ENCODE data around the gene APOA5. TPM values are rescaled to one million over a fixed set of nuclear protein-coding genes. Genes with fewer than 3 reads are reported as not detected.

Gene APOA5
- total and polyA plus RNA-seq, 2 of the 13 experiments (the other 11 are each of a cell fraction or from before 2014, with no cell fraction given): 44.0 to 49.1 TPM

DNA sequence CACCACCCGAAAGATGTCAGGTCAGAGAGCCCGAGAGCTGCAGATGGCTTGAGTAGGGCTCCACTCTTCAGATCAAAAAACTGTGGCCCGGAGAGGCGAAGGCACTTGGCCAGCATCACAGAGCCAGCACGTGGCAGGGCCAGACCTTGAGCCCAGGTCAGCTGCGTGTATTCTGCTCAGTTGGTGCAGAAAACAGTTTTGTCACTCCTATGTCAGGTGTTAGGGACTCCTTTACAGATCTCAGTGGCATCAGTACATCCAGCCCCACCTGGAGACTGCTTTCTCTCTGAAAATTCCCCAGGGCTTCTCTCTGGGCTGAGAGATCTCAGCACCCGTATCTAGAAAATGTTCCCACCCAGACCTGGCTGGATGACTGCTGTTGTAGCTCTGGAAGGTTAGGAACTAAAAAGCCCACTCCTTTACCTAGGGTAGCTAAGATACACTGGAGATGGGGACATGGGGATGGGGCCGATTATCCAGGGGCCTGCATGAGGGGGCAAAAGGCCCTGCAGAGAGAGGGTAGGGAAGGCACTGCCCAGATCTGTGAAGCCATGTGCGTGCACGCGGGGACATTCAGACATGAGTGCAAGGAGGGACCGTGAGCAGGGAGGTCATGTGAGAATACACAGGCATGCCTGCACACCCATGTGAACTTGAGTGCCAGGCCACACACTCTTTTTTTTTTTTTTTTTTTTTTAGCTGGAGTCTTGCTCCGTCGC lies 42.3 kb upstream of the APOA5 start (continued):
- TF ChIP-seq, protein P1, sequence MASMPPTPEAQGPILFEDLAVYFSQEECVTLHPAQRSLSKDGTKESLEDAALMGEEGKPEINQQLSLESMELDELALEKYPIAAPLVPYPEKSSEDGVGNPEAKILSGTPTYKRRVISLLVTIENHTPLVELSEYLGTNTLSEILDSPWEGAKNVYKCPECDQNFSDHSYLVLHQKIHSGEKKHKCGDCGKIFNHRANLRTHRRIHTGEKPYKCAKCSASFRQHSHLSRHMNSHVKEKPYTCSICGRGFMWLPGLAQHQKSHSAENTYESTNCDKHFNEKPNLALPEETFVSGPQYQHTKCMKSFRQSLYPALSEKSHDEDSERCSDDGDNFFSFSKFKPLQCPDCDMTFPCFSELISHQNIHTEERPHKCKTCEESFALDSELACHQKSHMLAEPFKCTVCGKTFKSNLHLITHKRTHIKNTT (CRISPR knock-in tag; IDR thresholded peaks at IDR 0.05): no peak
- TF ChIP-seq POLR2G (IDR thresholded peaks at IDR 0.05; ENCODE audit: low read depth, low read length) (peak; percentile 46), TBL1XR1 (IDR thresholded peaks at IDR 0.05; ENCODE audit: borderline replicate concordance, low read length, partially characterized antibody) (no peak), FLYWCH1 (CRISPR knock-in tag; IDR thresholded peaks at IDR 0.05) (no peak), ZNF124 (CRISPR knock-in tag; IDR thresholded peaks at IDR 0.05) (no peak), ZNF598 (CRISPR knock-in tag; IDR thresholded peaks at IDR 0.05; ENCODE audit: borderline replicate concordance) (no peak; the same call in 1 of the 2 replicates), MED8 (CRISPR knock-in tag; IDR thresholded peaks at IDR 0.05; ENCODE audit: insufficient replicate concordance) (peak; percentile 29), CEBPB (IDR thresholded peaks at IDR 0.05; ENCODE audit: borderline replicate concordance, low read depth, low read length) (no peak), ZNF557 (CRISPR knock-in tag; IDR thresholded peaks at IDR 0.05) (no peak), ASH2L (IDR thresholded peaks at IDR 0.05; ENCODE audit: insufficient read length, low read depth, low read length) (no peak)
- TF ChIP-seq, protein P2, sequence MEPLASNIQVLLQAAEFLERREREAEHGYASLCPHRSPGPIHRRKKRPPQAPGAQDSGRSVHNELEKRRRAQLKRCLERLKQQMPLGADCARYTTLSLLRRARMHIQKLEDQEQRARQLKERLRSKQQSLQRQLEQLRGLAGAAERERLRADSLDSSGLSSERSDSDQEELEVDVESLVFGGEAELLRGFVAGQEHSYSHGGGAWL (CRISPR knock-in tag; IDR thresholded peaks at IDR 0.05): peak; percentile 53; the same call in 1 of the 2 replicates
- TF ChIP-seq, protein P3, sequence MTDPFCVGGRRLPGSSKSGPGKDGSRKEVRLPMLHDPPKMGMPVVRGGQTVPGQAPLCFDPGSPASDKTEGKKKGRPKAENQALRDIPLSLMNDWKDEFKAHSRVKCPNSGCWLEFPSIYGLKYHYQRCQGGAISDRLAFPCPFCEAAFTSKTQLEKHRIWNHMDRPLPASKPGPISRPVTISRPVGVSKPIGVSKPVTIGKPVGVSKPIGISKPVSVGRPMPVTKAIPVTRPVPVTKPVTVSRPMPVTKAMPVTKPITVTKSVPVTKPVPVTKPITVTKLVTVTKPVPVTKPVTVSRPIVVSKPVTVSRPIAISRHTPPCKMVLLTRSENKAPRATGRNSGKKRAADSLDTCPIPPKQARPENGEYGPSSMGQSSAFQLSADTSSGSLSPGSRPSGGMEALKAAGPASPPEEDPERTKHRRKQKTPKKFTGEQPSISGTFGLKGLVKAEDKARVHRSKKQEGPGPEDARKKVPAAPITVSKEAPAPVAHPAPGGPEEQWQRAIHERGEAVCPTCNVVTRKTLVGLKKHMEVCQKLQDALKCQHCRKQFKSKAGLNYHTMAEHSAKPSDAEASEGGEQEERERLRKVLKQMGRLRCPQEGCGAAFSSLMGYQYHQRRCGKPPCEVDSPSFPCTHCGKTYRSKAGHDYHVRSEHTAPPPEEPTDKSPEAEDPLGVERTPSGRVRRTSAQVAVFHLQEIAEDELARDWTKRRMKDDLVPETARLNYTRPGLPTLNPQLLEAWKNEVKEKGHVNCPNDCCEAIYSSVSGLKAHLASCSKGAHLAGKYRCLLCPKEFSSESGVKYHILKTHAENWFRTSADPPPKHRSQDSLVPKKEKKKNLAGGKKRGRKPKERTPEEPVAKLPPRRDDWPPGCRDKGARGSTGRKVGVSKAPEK (CRISPR knock-in tag; IDR thresholded peaks at IDR 0.05; ENCODE audit: borderline replicate concordance): peak; percentile 20
- TF ChIP-seq, protein P4, sequence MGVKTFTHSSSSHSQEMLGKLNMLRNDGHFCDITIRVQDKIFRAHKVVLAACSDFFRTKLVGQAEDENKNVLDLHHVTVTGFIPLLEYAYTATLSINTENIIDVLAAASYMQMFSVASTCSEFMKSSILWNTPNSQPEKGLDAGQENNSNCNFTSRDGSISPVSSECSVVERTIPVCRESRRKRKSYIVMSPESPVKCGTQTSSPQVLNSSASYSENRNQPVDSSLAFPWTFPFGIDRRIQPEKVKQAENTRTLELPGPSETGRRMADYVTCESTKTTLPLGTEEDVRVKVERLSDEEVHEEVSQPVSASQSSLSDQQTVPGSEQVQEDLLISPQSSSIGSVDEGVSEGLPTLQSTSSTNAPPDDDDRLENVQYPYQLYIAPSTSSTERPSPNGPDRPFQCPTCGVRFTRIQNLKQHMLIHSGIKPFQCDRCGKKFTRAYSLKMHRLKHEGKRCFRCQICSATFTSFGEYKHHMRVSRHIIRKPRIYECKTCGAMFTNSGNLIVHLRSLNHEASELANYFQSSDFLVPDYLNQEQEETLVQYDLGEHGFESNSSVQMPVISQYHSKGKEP (CRISPR knock-in tag; IDR thresholded peaks at IDR 0.05): no peak
- TF ChIP-seq, protein P5, sequence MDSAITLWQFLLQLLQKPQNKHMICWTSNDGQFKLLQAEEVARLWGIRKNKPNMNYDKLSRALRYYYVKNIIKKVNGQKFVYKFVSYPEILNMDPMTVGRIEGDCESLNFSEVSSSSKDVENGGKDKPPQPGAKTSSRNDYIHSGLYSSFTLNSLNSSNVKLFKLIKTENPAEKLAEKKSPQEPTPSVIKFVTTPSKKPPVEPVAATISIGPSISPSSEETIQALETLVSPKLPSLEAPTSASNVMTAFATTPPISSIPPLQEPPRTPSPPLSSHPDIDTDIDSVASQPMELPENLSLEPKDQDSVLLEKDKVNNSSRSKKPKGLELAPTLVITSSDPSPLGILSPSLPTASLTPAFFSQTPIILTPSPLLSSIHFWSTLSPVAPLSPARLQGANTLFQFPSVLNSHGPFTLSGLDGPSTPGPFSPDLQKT (CRISPR knock-in tag; IDR thresholded peaks at IDR 0.05; ENCODE audit: borderline replicate concordance): no peak
- TF ChIP-seq, protein P6, sequence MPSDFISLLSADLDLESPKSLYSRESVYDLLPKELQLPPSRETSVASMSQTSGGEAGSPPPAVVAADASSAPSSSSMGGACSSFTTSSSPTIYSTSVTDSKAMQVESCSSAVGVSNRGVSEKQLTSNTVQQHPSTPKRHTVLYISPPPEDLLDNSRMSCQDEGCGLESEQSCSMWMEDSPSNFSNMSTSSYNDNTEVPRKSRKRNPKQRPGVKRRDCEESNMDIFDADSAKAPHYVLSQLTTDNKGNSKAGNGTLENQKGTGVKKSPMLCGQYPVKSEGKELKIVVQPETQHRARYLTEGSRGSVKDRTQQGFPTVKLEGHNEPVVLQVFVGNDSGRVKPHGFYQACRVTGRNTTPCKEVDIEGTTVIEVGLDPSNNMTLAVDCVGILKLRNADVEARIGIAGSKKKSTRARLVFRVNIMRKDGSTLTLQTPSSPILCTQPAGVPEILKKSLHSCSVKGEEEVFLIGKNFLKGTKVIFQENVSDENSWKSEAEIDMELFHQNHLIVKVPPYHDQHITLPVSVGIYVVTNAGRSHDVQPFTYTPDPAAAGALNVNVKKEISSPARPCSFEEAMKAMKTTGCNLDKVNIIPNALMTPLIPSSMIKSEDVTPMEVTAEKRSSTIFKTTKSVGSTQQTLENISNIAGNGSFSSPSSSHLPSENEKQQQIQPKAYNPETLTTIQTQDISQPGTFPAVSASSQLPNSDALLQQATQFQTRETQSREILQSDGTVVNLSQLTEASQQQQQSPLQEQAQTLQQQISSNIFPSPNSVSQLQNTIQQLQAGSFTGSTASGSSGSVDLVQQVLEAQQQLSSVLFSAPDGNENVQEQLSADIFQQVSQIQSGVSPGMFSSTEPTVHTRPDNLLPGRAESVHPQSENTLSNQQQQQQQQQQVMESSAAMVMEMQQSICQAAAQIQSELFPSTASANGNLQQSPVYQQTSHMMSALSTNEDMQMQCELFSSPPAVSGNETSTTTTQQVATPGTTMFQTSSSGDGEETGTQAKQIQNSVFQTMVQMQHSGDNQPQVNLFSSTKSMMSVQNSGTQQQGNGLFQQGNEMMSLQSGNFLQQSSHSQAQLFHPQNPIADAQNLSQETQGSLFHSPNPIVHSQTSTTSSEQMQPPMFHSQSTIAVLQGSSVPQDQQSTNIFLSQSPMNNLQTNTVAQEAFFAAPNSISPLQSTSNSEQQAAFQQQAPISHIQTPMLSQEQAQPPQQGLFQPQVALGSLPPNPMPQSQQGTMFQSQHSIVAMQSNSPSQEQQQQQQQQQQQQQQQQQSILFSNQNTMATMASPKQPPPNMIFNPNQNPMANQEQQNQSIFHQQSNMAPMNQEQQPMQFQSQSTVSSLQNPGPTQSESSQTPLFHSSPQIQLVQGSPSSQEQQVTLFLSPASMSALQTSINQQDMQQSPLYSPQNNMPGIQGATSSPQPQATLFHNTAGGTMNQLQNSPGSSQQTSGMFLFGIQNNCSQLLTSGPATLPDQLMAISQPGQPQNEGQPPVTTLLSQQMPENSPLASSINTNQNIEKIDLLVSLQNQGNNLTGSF (CRISPR knock-in tag; IDR thresholded peaks at IDR 0.05): no peak; the same call in 1 of the 2 replicates

Data from HepG2 (cell line).